Measurements from ENCODE around the gene NR4A1. TPM values are rescaled to one million over a fixed set of nuclear protein-coding genes. Genes with fewer than 3 reads are reported as not detected.
A peak's percentile ranks its signal among the peaks of the same experiment; 100 is the strongest.
"Not testable (repeated sequence)": the region's sequence is repeated elsewhere in the genome, so short reads cannot be mapped to it uniquely, and the experiment has no call there.

NR4A1 gene
- total and polyA plus RNA-seq, 10 donors: 11.8 to 113 (median 50.3) TPM

DNA sequence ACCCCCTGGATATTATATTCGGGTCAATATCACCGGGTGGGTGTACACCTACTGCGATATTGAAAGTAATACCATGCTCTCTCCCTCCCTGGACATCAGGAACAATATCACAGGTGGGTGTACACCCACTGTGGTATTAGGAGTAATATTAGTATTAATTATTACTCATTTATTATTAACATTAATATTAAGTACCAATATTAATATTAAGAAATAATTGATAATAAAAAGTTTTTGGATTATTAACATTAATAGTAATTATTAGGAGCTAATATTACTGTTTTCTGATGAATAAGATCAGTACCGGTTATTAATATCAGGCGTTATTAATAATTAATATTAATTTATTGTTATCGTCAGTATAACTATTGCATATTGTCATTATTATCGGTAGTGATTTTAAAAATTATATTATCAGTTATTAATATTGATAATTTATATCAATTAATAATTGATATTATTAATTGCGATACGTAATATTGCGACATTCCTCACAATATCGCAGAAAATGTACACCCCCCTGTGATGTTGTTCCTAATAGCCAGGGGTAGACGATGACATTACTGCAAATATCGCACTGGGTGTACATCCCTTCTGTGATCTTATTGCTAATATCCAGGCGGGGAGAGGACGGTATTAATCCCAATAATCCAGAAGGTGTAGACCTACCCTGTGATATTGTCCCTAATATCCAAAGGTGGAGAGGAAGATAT is 45.2 kb downstream of the NR4A1 start:
- H3K4me1 ChIP-seq: no peaks in the 10 kb centered on the region
- DNase-seq: no peak
- H3K27me3 ChIP-seq (replicated peaks in 1 of 7): peaks cover 0 to 30% (median 0%) of the 10 kb centered on the region in 7 donors
- H3K27ac ChIP-seq: no peak overlapping the region
- no peaks in the 10 kb centered on the region for H3K36me3 ChIP-seq
- H3K9me3 ChIP-seq: no peaks in the 10 kb centered on the region
- TF ChIP-seq POLR2A (IDR thresholded peaks at IDR 0.05): no peak
- TF ChIP-seq POLR2AphosphoS5 (IDR thresholded peaks at IDR 0.05): no peak
- TF ChIP-seq, protein P1, sequence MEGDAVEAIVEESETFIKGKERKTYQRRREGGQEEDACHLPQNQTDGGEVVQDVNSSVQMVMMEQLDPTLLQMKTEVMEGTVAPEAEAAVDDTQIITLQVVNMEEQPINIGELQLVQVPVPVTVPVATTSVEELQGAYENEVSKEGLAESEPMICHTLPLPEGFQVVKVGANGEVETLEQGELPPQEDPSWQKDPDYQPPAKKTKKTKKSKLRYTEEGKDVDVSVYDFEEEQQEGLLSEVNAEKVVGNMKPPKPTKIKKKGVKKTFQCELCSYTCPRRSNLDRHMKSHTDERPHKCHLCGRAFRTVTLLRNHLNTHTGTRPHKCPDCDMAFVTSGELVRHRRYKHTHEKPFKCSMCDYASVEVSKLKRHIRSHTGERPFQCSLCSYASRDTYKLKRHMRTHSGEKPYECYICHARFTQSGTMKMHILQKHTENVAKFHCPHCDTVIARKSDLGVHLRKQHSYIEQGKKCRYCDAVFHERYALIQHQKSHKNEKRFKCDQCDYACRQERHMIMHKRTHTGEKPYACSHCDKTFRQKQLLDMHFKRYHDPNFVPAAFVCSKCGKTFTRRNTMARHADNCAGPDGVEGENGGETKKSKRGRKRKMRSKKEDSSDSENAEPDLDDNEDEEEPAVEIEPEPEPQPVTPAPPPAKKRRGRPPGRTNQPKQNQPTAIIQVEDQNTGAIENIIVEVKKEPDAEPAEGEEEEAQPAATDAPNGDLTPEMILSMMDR (IDR thresholded peaks at IDR 0.05 in 8 of 11, conservative IDR thresholded peaks at IDR 0.05 in 3 of 11): no peak
- H3K4me3 ChIP-seq: no peak overlapping the region
- intact Hi-C loops (cut with DNase I; ENCODE audit: low total_unique reads): no loop called here
- 91 to 95% (median 94%) methylated on average over 15 of the region's 15 CpGs for WGBS, 5 donors

DNA sequence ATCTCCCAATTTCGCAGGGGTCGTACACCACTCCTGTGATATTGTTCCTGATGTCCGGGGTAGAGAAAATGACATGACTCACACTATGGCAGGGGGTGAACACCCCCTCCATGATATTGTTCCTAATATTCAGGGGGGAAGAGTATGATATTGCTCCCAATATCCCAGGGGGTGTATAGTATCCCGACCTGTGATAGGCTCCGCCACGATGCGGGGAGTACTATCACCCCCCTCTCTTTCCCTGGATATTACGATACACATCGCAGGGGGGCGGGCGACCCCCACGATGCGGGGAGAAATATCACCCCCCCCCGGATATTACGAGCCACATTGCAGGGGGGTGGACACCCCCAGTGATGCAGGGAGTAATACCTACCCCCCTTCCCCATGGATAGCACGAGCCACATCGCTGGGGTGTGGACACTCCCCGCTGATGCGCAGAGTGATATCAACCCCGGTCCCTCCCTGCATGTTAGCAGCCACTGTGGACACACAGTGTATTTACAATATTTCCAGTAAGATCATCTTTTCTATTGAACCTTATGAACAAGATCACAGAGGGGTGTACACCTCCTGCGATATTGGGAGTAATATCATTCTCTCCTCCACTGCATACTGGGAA is 45.9 kb downstream of the NR4A1 start:
- Histone ChIP-seq H3K36me3 (no peaks in the 10 kb centered on the region), H3K27me3 (replicated peaks in 1 of 7) (peaks cover 0 to 30% (median 0%) of the 10 kb centered on the region in 7 donors), H3K27ac (no peak overlapping the region), H3K4me3 (no peak overlapping the region), H3K9me3 (no peaks in the 10 kb centered on the region), H3K4me1 (no peaks in the 10 kb centered on the region)
- 86 to 89% (median 88%) methylated on average over 21 of the region's 21 CpGs for WGBS, 5 donors
- intact Hi-C loops (cut with DNase I; ENCODE audit: low total_unique reads): no loop called here
- TF ChIP-seq, protein P1 (IDR thresholded peaks at IDR 0.05 in 8 of 11, conservative IDR thresholded peaks at IDR 0.05 in 3 of 11): no peak
- TF ChIP-seq POLR2A (IDR thresholded peaks at IDR 0.05): no peak
- no peak for TF ChIP-seq POLR2AphosphoS5 (IDR thresholded peaks at IDR 0.05)
- peak; percentile 39 for DNase-seq

DNA sequence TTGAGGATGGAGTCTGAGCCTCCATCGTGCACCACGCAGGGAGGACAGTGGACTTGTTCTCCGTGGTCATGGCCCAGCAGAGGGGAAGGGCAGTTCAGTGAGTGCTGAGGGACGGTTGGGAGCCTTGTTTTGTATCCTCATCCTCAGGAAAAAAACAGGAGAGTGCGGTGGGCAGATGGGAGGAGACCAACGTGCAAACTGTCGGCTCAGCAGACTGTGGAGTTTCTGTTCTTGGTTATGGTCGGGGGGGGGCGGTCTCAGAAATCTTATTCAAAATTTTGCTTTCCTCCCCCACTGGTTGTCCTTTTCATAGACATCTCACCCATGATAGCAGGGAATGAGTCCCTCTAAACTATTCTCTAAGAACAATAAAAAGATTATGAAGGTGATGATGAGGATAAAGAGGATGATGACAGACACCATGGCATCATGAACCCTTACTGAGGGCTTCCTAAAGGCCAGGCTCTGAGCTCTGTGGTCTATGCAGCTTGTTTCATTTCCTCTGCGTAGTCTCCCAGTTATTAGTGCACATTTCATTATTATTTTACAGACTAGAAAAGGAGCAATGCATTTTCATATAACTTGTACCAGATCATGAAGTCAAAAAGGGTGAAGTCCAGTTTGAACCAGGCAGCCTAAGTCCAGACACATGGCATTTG is 53.3 kb downstream of the NR4A1 start:
- peaks cover 0 to 16% (median 2%) of the 10 kb centered on the region in 6 donors for H3K4me1 ChIP-seq
- H3K36me3 ChIP-seq; H3K4me3 ChIP-seq; H3K9me3 ChIP-seq; intact Hi-C loops (cut with DNase I; ENCODE audit: low total_unique reads); H3K27ac ChIP-seq: not testable (repeated sequence)
- WGBS, 5 donors: 48 to 59% (median 52%) methylated on average over 10 of the region's 10 CpGs
- DNase-seq: peak; percentile 41
- peaks cover 0 to 12% (median 0%) of the 10 kb centered on the region in 7 donors for H3K27me3 ChIP-seq (replicated peaks in 1 of 7)

Other genes with a start within 250 kb of the NR4A1 start
- 1 to 10 TPM in 6 of 7 donors, under 1 TPM in 1; 0.83 to 3.0 (median 1.6) TPM for gene FIGNL2, start 202.7 kb upstream of the NR4A1 start, total RNA-seq
- under 1 TPM; 0.20 to 0.51 (median 0.20) TPM for gene FIGNL2, start 202.7 kb upstream of the NR4A1 start, polyA plus RNA-seq
- gene ANKRD33, start 163.3 kb upstream of the NR4A1 start, total RNA-seq: not detected
- gene ANKRD33, start 163.3 kb upstream of the NR4A1 start, polyA plus RNA-seq: not detected
- gene ACVRL1, start 143.9 kb upstream of the NR4A1 start, total RNA-seq: 100 to 1,000 TPM in 2 of 7 donors, 10 to 100 TPM in 5; 58.6 to 109 (median 92.3) TPM
- 10 to 100 TPM; 12.5 to 21.0 (median 13.5) TPM for gene ACVRL1, start 143.9 kb upstream of the NR4A1 start, polyA plus RNA-seq
- 10 to 100 TPM; 15.7 to 27.6 (median 23.5) TPM for gene ACVR1B, start 99.7 kb upstream of the NR4A1 start, total RNA-seq
- gene ACVR1B, start 99.7 kb upstream of the NR4A1 start, polyA plus RNA-seq: 1 to 10 TPM; 2.8 to 7.4 (median 2.8) TPM
- gene TAMALIN, start 44.5 kb upstream of the NR4A1 start, total RNA-seq: 100 to 1,000 TPM in 1 of 7 donors, 10 to 100 TPM in 6; 31.7 to 141 (median 69.5) TPM
- gene TAMALIN, start 44.5 kb upstream of the NR4A1 start, polyA plus RNA-seq: 10 to 100 TPM; 25.5 to 38.2 (median 35.2) TPM
- gene ATG101, start 18.5 kb downstream of the NR4A1 start, total RNA-seq: 10 to 100 TPM; 23.5 to 40.1 (median 32.3) TPM
- 10 to 100 TPM; 32.0 to 81.1 (median 35.3) TPM for gene ATG101, start 18.5 kb downstream of the NR4A1 start, polyA plus RNA-seq
- gene SMIM41, start 28.3 kb downstream of the NR4A1 start, total RNA-seq: 1 to 10 TPM in 6 of 7 donors, under 1 TPM in 1; 0.64 to 8.1 (median 4.9) TPM
- 1 to 10 TPM in 2 of 3 donors, under 1 TPM in 1; 0.85 to 1.7 (median 1.1) TPM for gene SMIM41, start 28.3 kb downstream of the NR4A1 start, polyA plus RNA-seq
- under 1 TPM in 2 of 7 donors, not detected in 5; 0.17 to 0.37 TPM for gene KRT80, start 140.6 kb downstream of the NR4A1 start, total RNA-seq
- gene KRT80, start 140.6 kb downstream of the NR4A1 start, polyA plus RNA-seq: under 1 TPM in 1 of 3 donors, not detected in 2; 0.03 TPM
- gene KRT7, start 181.8 kb downstream of the NR4A1 start, total RNA-seq: 1 to 10 TPM in 1 of 7 donors, under 1 TPM in 3, not detected in 3; 0.73 to 1.5 (median 0.83) TPM
- 1 to 10 TPM; 1.2 to 1.9 (median 1.6) TPM for gene KRT7, start 181.8 kb downstream of the NR4A1 start, polyA plus RNA-seq
- under 1 TPM in 2 of 7 donors, not detected in 5; 0.17 to 0.26 TPM for gene KRT86, start 223.2 kb downstream of the NR4A1 start, total RNA-seq
- under 1 TPM in 2 of 3 donors, not detected in 1; 0.08 to 0.09 TPM for gene KRT86, start 223.2 kb downstream of the NR4A1 start, polyA plus RNA-seq
- gene KRT81, start 240.1 kb downstream of the NR4A1 start, total RNA-seq: not detected
- gene KRT81, start 240.1 kb downstream of the NR4A1 start, polyA plus RNA-seq: under 1 TPM in 2 of 3 donors, not detected in 1; 0.05 to 0.37 TPM